Activated CD8-positive, alpha-beta T cell treated with anti-CD3 and anti-CD28 coated beads for 36 hours (primary cell): ENCODE data around the gene POLRMT. TPM values are rescaled to one million over a fixed set of nuclear protein-coding genes. Genes with fewer than 3 reads are reported as not detected.

ENCODE experiments used
- ATAC-seq: fragments of 200-7000 bp; cut with Tn5 transposase; one replicate; pipeline ENCODE4 v1.10.0; 2021; ENCODE audit warnings: mild to moderate bottlenecking, moderate library complexity
- CTCF ChIA-PET: fragments of 350-600 bp; sonication (Branson Sonifier 250); formaldehyde crosslinking; loops from one replicate; lab custom pipeline; 2021; ENCODE audit warnings: antibody characterized with exemption; lab: Charles Lee
- POLR2A ChIA-PET: fragments of 350-600 bp; sonication (Branson Sonifier 250); formaldehyde crosslinking; loops from one replicate; lab custom pipeline; 2021; ENCODE audit warnings: antibody characterized with exemption; lab: Charles Lee
- DNase-seq: peaks from one replicate; pipeline ENCODE4 v3.0.0-alpha.2; 2020
- H3K27ac Mint-ChIP-seq: one replicate; pipeline ENCODE4 v1.8.0; 2021; ENCODE audit warnings: mild to moderate bottlenecking, mixed read lengths
- H3K27me3 Mint-ChIP-seq: one replicate; pipeline ENCODE4 v1.8.0; 2021; ENCODE audit warnings: mixed read lengths
- H3K36me3 Mint-ChIP-seq: one replicate; pipeline ENCODE4 v1.8.0; 2021; ENCODE audit warnings: low read depth, mixed read lengths
- H3K4me1 Mint-ChIP-seq: one replicate; pipeline ENCODE4 v1.8.0; 2021; ENCODE audit warnings: low read depth, mixed read lengths
- H3K4me3 Mint-ChIP-seq: one replicate; pipeline ENCODE4 v1.8.0; 2021; ENCODE audit warnings: mild to moderate bottlenecking, moderate library complexity, mixed read lengths
- H3K9me3 Mint-ChIP-seq: one replicate; pipeline ENCODE4 v1.8.0; 2021; ENCODE audit warnings: mixed read lengths
- intact Hi-C: fragments of 100-400 bp; cut with micrococcal nuclease; formaldehyde crosslinking; loops from one replicate; pipeline ENCODE4 v1.10.0; 2022
- total RNA-seq, 2 experiments: library from RNA; stranded (reverse); gene quantifications; one replicate each; pipeline ENCODE4 v1.2.3, GENCODE V29; 2021
- TF ChIP-seq, protein P1 (sequence below): fragments of 200-600 bp; IDR thresholded peaks from one replicate; pipeline ENCODE4 v1.8.0; 2022; ENCODE audit warnings: antibody characterized with exemption, mild to moderate bottlenecking

POLRMT gene
- total RNA-seq, 2 experiments from 2014 or later: 66.6 to 67.9 TPM

DNA sequence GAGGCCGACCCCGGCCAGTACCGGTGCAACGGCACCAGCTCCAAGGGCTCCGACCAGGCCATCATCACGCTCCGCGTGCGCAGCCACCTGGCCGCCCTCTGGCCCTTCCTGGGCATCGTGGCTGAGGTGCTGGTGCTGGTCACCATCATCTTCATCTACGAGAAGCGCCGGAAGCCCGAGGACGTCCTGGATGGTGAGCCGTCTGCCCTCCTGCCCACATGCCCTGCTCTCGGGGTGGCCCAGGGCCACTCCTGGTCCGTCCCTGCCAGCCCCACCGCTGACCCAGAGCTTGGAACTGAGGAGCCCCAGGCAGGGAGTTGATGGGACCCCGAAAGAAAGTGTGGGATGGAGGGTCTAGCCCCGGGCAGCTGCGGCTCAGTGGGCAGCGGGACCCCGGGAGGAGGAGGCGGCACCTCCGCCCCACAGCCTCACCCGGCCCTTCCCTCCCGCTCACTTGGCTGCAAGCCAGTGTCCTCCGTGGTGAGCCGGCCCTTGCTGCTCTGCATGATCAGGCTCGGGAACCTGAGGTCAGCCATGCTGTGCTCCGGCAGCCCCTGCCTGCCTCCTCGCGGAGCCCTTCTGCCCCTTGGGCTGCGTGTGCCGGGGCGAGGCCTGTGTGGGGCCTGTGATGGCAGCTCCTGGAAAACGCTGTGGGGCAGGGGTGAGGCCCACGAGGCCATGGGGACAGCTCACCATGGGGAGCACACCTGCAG is 51.8 kb downstream of the POLRMT start:
- H3K36me3 Mint-ChIP-seq: peaks cover 11% of the 10 kb centered on the region
- DNase-seq: no peak
- H3K4me3 Mint-ChIP-seq: no peak overlapping the region
- CTCF ChIA-PET: no interaction called here
- H3K4me1 Mint-ChIP-seq: peaks cover 12% of the 10 kb centered on the region
- POLR2A ChIA-PET: interaction anchor here (1.0 to 1.3 kb wide), 2 partner anchors 9 to 15 kb away, joined by 3 to 5 read pairs; partner anchors contain the start of gene BSG
- TF ChIP-seq, protein P1, sequence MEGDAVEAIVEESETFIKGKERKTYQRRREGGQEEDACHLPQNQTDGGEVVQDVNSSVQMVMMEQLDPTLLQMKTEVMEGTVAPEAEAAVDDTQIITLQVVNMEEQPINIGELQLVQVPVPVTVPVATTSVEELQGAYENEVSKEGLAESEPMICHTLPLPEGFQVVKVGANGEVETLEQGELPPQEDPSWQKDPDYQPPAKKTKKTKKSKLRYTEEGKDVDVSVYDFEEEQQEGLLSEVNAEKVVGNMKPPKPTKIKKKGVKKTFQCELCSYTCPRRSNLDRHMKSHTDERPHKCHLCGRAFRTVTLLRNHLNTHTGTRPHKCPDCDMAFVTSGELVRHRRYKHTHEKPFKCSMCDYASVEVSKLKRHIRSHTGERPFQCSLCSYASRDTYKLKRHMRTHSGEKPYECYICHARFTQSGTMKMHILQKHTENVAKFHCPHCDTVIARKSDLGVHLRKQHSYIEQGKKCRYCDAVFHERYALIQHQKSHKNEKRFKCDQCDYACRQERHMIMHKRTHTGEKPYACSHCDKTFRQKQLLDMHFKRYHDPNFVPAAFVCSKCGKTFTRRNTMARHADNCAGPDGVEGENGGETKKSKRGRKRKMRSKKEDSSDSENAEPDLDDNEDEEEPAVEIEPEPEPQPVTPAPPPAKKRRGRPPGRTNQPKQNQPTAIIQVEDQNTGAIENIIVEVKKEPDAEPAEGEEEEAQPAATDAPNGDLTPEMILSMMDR: no peak
- peaks cover 2% of the 10 kb centered on the region for H3K27me3 Mint-ChIP-seq
- H3K9me3 Mint-ChIP-seq: no peaks in the 10 kb centered on the region
- no peak for ATAC-seq
- H3K27ac Mint-ChIP-seq: no peak overlapping the region
- intact Hi-C loops: loop anchor here (10.0 kb wide), 1 partner anchor 153 kb away; no protein-coding TSS in a partner anchor

DNA sequence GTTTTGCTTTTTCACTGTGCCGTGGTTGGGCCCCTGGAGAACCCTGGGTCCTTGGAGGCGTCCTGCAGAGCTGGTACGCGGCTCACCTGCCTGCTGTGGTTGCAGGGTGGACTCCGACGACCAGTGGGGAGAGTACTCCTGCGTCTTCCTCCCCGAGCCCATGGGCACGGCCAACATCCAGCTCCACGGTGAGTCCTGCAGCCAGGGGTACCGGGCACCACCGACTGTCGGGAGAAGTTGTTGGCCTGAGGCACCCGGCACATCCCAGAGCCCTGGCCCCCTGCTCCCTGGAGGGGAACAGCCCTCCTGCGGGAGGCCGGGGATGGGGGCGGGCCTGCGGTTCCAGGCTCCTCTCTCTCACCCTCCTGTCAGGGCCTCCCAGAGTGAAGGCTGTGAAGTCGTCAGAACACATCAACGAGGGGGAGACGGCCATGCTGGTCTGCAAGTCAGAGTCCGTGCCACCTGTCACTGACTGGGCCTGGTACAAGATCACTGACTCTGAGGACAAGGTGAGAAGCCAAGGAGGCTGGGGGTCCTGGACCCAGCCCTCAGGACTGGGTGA is 53.0 kb downstream of the POLRMT start:
- intact Hi-C loops: loop anchor here (10.0 kb wide), 1 partner anchor 154 kb away; no protein-coding TSS in a partner anchor

DNA sequence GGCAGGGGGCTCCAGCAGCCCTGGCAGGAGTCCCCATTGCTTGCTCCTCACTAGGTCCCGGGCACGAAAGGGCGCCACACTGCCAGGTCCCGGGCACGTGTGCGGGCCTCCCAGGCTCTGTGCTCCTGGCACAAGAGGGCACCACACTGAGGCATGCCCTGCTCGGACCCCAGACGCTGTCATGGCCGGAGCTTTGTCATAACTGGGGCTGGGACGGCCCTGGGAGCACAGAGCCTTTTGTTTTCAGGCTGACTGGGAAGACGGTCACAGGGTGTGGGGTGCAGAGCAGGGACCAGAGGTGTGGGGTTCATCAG is 53.5 kb downstream of the POLRMT start:
- intact Hi-C loops: loop anchor here (10.0 kb wide), 1 partner anchor 155 kb away; no protein-coding TSS in a partner anchor
- DNase-seq (no peak), ATAC-seq (no peak)
- Mint-ChIP-seq H3K9me3 (no peaks in the 10 kb centered on the region), H3K4me1 (peaks cover 24% of the 10 kb centered on the region), H3K27me3 (no peaks in the 10 kb centered on the region), H3K36me3 (peaks cover 16% of the 10 kb centered on the region), H3K27ac (no peak overlapping the region), H3K4me3 (no peak overlapping the region)
- CTCF ChIA-PET: no interaction called here
- POLR2A ChIA-PET: interaction anchor here (0.6 kb wide), 1 partner anchor 55 kb away, joined by 3 read pairs; no protein-coding TSS in a partner anchor
- TF ChIP-seq, protein P1: no peak

More for the DNA sequence above, 53.0 kb downstream of the POLRMT start:
- DNase-seq: no peak
- ChIA-PET POLR2A (interaction anchor here (0.6 kb wide), 1 partner anchor 54 kb away, joined by 3 read pairs; no protein-coding TSS in a partner anchor), CTCF (no interaction called here)
- Mint-ChIP-seq H3K27ac (no peak overlapping the region), H3K4me3 (no peak overlapping the region), H3K4me1 (peaks cover 19% of the 10 kb centered on the region), H3K9me3 (no peaks in the 10 kb centered on the region), H3K36me3 (peaks cover 12% of the 10 kb centered on the region), H3K27me3 (no peaks in the 10 kb centered on the region)
- ATAC-seq: no peak
- TF ChIP-seq, protein P1: no peak

DNA sequence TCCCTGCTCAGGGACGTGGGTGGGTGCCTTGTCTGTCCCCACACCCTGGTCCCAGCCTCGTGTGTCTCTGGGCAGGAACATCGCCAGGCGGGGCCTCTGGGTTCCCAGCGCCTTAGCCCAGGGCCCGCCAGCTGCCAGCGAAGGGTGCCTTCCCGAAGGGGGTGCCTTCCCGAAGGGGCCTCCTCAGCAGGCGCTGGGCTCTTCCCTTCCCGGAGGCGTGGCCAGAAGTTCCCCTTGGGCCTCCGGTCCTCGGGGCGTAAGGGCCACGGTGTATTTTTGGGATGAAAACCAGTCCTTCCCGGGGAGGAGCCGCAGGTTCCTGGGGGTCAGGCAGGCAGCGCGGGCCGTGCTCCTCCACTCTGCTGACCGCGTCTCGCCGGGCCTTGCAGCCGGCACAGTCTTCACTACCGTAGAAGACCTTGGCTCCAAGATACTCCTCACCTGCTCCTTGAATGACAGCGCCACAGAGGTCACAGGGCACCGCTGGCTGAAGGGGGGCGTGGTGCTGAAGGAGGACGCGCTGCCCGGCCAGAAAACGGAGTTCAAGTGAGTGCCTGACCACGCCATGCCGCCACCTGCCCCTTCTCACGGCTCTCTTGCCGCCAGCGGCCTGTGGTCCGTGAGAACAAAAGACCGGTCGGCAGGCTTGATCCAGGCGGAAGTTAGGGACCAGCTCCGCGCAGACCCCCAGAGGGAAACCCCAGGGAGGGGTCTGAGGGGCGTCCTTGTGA is 54.1 kb downstream of the POLRMT start:
- ChIA-PET CTCF (no interaction called here), POLR2A (interaction anchor here (0.6 kb wide), 1 partner anchor 55 kb away, joined by 3 read pairs; no protein-coding TSS in a partner anchor)
- Mint-ChIP-seq H3K36me3 (peaks cover 16% of the 10 kb centered on the region), H3K9me3 (no peaks in the 10 kb centered on the region), H3K4me1 (peaks cover 28% of the 10 kb centered on the region), H3K27ac (no peak overlapping the region), H3K27me3 (no peaks in the 10 kb centered on the region), H3K4me3 (no peak overlapping the region)
- ATAC-seq: no peak
- intact Hi-C loops: no loop called here
- TF ChIP-seq, protein P1: no peak
- no peak for DNase-seq
